Measurements from ENCODE around the gene NCMAP. TPM values are rescaled to one million over a fixed set of nuclear protein-coding genes. Genes with fewer than 3 reads are reported as not detected.

Gene NCMAP, protein sequence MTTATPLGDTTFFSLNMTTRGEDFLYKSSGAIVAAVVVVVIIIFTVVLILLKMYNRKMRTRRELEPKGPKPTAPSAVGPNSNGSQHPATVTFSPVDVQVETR
- total RNA-seq = under 1 TPM; 0.11 to 0.20 TPM

DNA sequence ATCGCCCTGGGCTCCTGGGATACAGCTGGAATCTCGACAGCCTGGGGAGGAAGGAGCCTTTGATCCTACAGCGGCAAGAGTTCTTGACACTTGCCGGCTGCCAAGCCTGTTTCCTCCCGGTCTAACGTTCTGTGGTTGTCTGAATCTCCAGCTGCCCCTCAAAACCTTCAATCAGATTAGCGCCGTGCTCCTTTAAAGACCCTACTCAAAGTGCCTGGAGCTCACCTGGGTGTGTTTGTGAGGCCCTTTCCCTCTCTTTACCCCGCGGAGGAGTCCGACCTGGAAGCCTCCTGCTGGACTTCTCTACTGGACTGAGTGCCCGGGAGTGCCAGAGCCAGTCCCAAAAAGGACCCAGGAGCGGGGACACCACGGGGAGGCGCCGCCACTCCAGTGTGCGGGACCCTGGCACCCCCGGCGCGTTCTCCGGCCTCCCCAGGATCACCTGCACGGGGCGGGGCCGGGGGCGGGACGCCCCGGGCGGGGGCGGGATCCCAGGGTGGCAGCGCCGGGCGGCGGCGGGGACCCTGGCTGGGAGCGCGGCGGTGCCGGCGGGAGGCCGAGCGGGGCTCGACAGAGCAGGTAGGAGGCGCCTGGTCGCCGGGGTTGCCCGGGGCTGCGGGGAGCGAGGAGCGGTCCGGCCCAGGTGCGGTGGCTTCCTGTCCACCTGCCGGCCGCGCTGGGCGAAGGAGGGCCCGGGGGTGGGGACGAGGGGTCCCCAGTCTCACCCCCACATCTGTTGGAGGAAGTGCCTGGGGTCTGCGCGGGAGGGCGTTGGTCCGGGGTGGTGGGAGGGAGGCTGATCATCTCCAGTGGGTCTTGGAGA lies at the start of gene NCMAP:
Gene NCMAP, plus strand, starts transcription at position 497 of the 823 bp plus-strand sequence. CDS start 39,344 bp downstream, outside the sequence.
- ChIA-PET POLR2A (interaction anchor here (1.6 kb wide), 1 partner anchor 87 kb away, joined by 3 read pairs; no protein-coding TSS in a partner anchor), CTCF (interaction anchor here (1.0 to 2.0 kb wide), 3 partner anchors 14 to 31 kb away, joined by 3 to 5 read pairs (median 4); no protein-coding TSS in a partner anchor)
- Mint-ChIP-seq H3K4me3 (peak within 1 kb of the TSS; percentile 58), H3K4me1 (ENCODE audit: low read depth) (peaks cover 11% of the 10 kb centered on the region), H3K9me3 (no peaks in the 10 kb centered on the region), H3K36me3 (ENCODE audit: low read depth) (no peaks in the 10 kb centered on the region), H3K27me3 (peaks cover 19% of the 10 kb centered on the region), H3K27ac (no peak within 1 kb of the TSS)
- intact Hi-C loops (cut with micrococcal nuclease) = no loop called here
- DNase-seq (peak; percentile 39), ATAC-seq (peak; percentile 77)
- TF ChIP-seq, protein P1, sequence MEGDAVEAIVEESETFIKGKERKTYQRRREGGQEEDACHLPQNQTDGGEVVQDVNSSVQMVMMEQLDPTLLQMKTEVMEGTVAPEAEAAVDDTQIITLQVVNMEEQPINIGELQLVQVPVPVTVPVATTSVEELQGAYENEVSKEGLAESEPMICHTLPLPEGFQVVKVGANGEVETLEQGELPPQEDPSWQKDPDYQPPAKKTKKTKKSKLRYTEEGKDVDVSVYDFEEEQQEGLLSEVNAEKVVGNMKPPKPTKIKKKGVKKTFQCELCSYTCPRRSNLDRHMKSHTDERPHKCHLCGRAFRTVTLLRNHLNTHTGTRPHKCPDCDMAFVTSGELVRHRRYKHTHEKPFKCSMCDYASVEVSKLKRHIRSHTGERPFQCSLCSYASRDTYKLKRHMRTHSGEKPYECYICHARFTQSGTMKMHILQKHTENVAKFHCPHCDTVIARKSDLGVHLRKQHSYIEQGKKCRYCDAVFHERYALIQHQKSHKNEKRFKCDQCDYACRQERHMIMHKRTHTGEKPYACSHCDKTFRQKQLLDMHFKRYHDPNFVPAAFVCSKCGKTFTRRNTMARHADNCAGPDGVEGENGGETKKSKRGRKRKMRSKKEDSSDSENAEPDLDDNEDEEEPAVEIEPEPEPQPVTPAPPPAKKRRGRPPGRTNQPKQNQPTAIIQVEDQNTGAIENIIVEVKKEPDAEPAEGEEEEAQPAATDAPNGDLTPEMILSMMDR (IDR thresholded peaks at IDR 0.05) = no peak

DNA sequence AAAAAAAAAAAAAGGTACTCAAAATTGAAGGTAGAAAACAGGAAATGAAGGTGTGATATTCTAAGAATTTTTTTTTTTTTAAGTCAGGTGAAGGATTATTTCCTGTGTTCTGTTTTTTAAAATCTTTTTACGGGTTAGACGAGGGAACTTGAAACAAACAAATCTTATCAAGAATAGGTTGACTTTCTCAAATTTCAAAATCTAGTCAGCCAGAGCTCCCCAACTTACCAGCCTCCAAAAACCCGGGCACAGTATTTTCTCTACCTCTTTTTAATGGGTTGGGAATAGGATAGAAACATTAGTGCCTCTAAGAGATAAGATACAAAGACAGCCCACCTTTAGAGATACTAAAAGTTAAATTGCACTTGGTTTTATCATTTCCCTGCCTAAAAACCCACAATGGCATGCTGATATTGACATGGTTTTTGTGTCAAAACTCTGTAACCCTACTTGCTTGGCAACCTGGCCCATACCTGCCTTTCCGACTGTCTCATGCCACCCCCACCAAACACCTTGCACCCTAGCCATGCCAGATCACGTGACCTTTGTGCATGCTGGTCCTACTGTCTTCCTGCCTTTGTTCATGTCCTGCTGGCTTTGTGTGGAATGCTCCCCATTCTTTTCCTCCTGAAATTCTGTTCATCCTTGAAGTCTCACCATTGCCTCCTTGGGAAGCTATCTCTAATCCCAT lies 49.1 kb upstream of the NCMAP start:
- peak overlapping the region; percentile 98 for H3K27ac Mint-ChIP-seq
- H3K36me3 Mint-ChIP-seq (ENCODE audit: low read depth) = peaks cover 37% of the 10 kb centered on the region
- H3K27me3 Mint-ChIP-seq = no peaks in the 10 kb centered on the region
- DNase-seq (no peak), ATAC-seq (no peak)
- intact Hi-C loops (cut with micrococcal nuclease) = no loop called here
- H3K9me3 Mint-ChIP-seq = no peaks in the 10 kb centered on the region
- H3K4me1 Mint-ChIP-seq (ENCODE audit: low read depth) = peaks cover 60% of the 10 kb centered on the region
- H3K4me3 Mint-ChIP-seq = peak overlapping the region; percentile 97
- TF ChIP-seq, protein P1 (IDR thresholded peaks at IDR 0.05) = no peak
- ChIA-PET CTCF (interaction anchor here (1.0 to 8.5 kb wide), 11 partner anchors 10 to 116 kb away, joined by 3 to 66 read pairs (median 16); partner anchors contain the start of genes NIPAL3 and STPG1), POLR2A (interaction anchor here (0.8 to 2.8 kb wide), 8 partner anchors 9 to 91 kb away, joined by 3 to 17 read pairs (median 4); partner anchors contain the start of gene NIPAL3)

DNA sequence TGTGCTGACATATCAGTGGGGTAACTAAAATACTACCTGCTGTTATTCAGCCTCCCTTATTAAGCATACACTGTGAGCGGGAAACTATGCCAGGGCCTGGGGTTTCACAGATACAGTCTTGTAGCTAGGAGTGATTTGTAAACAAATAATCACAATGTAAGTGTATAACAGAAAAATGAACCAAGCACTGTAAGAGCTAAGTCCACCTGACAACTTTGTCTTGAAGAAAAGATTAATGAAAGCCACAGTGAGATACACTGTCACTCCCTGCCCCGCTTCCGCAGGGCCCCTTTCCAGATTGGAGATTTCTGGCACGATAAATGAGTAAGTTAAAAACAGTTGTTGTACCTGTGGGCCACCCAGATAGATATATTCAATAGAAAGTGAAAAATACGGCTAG lies 48.5 kb upstream of the NCMAP start:
- peaks cover 59% of the 10 kb centered on the region for H3K4me1 Mint-ChIP-seq (ENCODE audit: low read depth)
- intact Hi-C loops (cut with micrococcal nuclease) = no loop called here
- H3K9me3 Mint-ChIP-seq = no peaks in the 10 kb centered on the region
- ChIA-PET CTCF (interaction anchor here (1.6 to 8.5 kb wide), 6 partner anchors 9 to 116 kb away, joined by 4 to 66 read pairs (median 23); partner anchors contain the start of gene NIPAL3), POLR2A (interaction anchor here (0.8 to 2.0 kb wide), 6 partner anchors 11 to 29 kb away, joined by 3 to 6 read pairs (median 4); no protein-coding TSS in a partner anchor)
- H3K36me3 Mint-ChIP-seq (ENCODE audit: low read depth) = peaks cover 37% of the 10 kb centered on the region
- peak overlapping the region; percentile 98 for H3K27ac Mint-ChIP-seq
- no peak for DNase-seq
- TF ChIP-seq, protein P1 (IDR thresholded peaks at IDR 0.05) = no peak
- ATAC-seq = no peak
- H3K27me3 Mint-ChIP-seq = no peaks in the 10 kb centered on the region
- H3K4me3 Mint-ChIP-seq = peak overlapping the region; percentile 97

DNA sequence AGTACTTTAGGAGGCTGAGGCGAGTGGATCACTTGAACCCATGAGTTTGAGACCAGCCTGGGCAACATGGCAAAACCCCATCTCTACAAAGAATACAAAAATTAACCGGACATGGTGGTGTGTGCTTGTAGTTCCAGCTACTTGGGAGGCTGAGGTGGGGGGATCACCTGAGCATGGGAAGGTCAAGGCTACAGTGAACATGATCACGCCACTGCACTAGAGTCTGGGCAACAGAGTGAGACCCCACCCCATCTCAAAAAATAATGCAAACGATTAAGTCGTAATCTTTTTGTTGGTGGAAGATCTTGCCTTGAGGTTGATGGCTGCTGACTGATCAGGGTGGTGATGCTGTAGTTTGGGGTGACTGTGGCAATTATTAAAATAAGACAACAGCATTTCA lies 47.0 kb upstream of the NCMAP start:
- Mint-ChIP-seq H3K9me3 (no peaks in the 10 kb centered on the region), H3K4me3 (no peak overlapping the region)

More for the DNA sequence above, 47.0 kb upstream of the NCMAP start:
- ATAC-seq = no peak
- POLR2A ChIA-PET = no interaction called here
- intact Hi-C loops (cut with micrococcal nuclease) = no loop called here
- Mint-ChIP-seq H3K27ac (peak overlapping the region; percentile 72), H3K36me3 (ENCODE audit: low read depth) (peaks cover 37% of the 10 kb centered on the region), H3K4me1 (ENCODE audit: low read depth) (peaks cover 69% of the 10 kb centered on the region), H3K27me3 (no peaks in the 10 kb centered on the region)
- TF ChIP-seq, protein P1 (IDR thresholded peaks at IDR 0.05) = no peak
- DNase-seq = no peak
- CTCF ChIA-PET = interaction anchor here (3.9 to 8.5 kb wide), 3 partner anchors 8 to 93 kb away, joined by 16 to 66 read pairs (median 32); partner anchors contain the start of gene NIPAL3

Data from activated CD8-positive, alpha-beta T cell treated with anti-CD3 and anti-CD28 coated beads for 36 hours (primary cell).